Endodermal cell (in vitro differentiated cells): ENCODE data around the gene RNF20. TPM values are rescaled to one million over a fixed set of nuclear protein-coding genes. Genes with fewer than 3 reads are reported as not detected.
A peak's percentile ranks its signal among the peaks of the same experiment; 100 is the strongest.

Experiments
- DNase-seq: peaks from one replicate; pipeline ENCODE4 v3.0.0-alpha.2; 2017
- H3K27ac ChIP-seq: 2 replicates; pipeline ENCODE4 v1.5.1; 2013; ENCODE audit warnings: mild to moderate bottlenecking, low read depth, low read length, moderate library complexity
- H3K27me3 ChIP-seq: 2 replicates; pipeline ENCODE4 v1.6.1; 2013; ENCODE audit warnings: mild to moderate bottlenecking, low read length, moderate library complexity; ENCODE audit not compliant: insufficient read depth, control insufficient read depth, poor library complexity, severe bottlenecking
- H3K36me3 ChIP-seq: 2 replicates; pipeline ENCODE4 v1.7.0; 2013; ENCODE audit warnings: mild to moderate bottlenecking, low read length, moderate library complexity; ENCODE audit not compliant: control insufficient read depth, insufficient read depth
- H3K4me1 ChIP-seq: one replicate; pipeline ENCODE4 v1.7.0; 2013; ENCODE audit warnings: low read length; ENCODE audit not compliant: control insufficient read depth, insufficient read depth
- H3K4me3 ChIP-seq: 2 replicates; pipeline ENCODE4 v1.5.1; 2013; ENCODE audit warnings: mild to moderate bottlenecking, low read length, moderate library complexity
- H3K9ac ChIP-seq: 2 replicates; pipeline ENCODE4 v1.6.1; 2013; ENCODE audit warnings: mild to moderate bottlenecking, low read length, moderate library complexity; ENCODE audit not compliant: poor library complexity, severe bottlenecking; ENCODE audit errors: extremely low read depth
- H3K9me3 ChIP-seq: 2 replicates; pipeline ENCODE4 v1.6.1; 2013; ENCODE audit warnings: mild to moderate bottlenecking, low read length, moderate library complexity; ENCODE audit not compliant: control insufficient read depth
- H3K27ac Mint-ChIP-seq: 2 replicates; pipeline ENCODE4 v1.8.0; 2020; ENCODE audit warnings: mixed read lengths
- H3K27me3 Mint-ChIP-seq: 2 replicates; pipeline ENCODE4 v1.8.0; 2021; ENCODE audit warnings: mild to moderate bottlenecking, mixed read lengths; ENCODE audit not compliant: insufficient read depth
- H3K36me3 Mint-ChIP-seq: 2 replicates; pipeline ENCODE4 v1.8.0; 2020; ENCODE audit warnings: low read depth, mixed read lengths
- H3K4me1 Mint-ChIP-seq: 2 replicates; pipeline ENCODE4 v1.8.0; 2020; ENCODE audit warnings: mixed read lengths
- H3K4me3 Mint-ChIP-seq: 2 replicates; pipeline ENCODE4 v1.8.0; 2020; ENCODE audit warnings: mild to moderate bottlenecking, moderate library complexity, mixed read lengths
- H3K9me3 Mint-ChIP-seq: 2 replicates; pipeline ENCODE4 v1.8.0; 2020; ENCODE audit warnings: mild to moderate bottlenecking, mixed read lengths
- whole genome bisulfite sequencing, 2 experiments: methylation state at CpG; one replicate each; pipeline versions ENCODE4 v1.1.5 to v1.1.7; 2013; ENCODE audit warnings: missing lambda C conversion rate in 2 of 2, mixed read lengths in 1 of 2; ENCODE audit not compliant: insufficient coverage in 1 of 2, insufficient read length in 1 of 2; 5-methylcytosine and 5-hydroxymethylcytosine counted together
- total RNA-seq, 2 donors: library from RNA; stranded (reverse); fragmentation: NEBNext Ultra II Directional in 1 of 2; extraction: Animal tissue kit (Norgen Biotek cat#: 25700) in 1 of 2; gene quantifications; 2 replicates in 1 of 2; 3 replicates in 1 of 2; pipeline ENCODE4 v1.2.1, GENCODE V29; 2021
- TF ChIP-seq, protein P1 (sequence below): fragments of 200-600 bp; sonication (generic); conservative IDR thresholded peaks from 2 replicates; pipeline ENCODE4 v1.5.0; 2021; ENCODE audit warnings: antibody characterized with exemption, mild to moderate bottlenecking

RNF20 gene
- total RNA-seq, 2 donors from 2014 or later: 45.4 to 58.4 TPM

DNA sequence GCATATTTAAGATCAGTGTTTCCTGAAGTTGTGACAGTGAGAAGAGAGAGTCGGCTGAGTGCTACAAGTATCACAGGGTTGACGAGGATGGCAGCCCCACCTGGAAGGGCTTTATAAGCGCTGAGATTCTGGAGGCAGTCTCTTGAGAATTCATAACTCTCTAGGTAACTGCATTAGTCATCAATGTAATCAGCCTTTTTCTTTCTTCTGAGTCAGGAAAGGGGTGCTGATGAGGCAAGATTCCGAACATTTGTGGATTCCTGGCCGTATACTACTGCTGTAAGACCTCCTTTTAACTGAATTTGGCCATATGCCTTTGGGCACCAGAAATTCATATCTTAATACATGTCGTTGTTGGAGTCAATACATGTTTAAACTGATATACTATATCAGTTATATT, 6.6 kb upstream of the RNF20 start:
- Mint-ChIP-seq H3K27ac (no peak overlapping the region), H3K9me3 (no peaks in the 10 kb centered on the region), H3K4me3 (no peak overlapping the region), H3K36me3 (no peaks in the 10 kb centered on the region), H3K27me3 (peaks cover 2% of the 10 kb centered on the region), H3K4me1 (peaks cover 6% of the 10 kb centered on the region)
- no peaks in the 10 kb centered on the region for H3K27me3 ChIP-seq
- H3K4me3 ChIP-seq: no peak overlapping the region
- no peak for DNase-seq
- H3K36me3 ChIP-seq: no peaks in the 10 kb centered on the region
- H3K9ac ChIP-seq: no peak overlapping the region
- TF ChIP-seq, protein P1, sequence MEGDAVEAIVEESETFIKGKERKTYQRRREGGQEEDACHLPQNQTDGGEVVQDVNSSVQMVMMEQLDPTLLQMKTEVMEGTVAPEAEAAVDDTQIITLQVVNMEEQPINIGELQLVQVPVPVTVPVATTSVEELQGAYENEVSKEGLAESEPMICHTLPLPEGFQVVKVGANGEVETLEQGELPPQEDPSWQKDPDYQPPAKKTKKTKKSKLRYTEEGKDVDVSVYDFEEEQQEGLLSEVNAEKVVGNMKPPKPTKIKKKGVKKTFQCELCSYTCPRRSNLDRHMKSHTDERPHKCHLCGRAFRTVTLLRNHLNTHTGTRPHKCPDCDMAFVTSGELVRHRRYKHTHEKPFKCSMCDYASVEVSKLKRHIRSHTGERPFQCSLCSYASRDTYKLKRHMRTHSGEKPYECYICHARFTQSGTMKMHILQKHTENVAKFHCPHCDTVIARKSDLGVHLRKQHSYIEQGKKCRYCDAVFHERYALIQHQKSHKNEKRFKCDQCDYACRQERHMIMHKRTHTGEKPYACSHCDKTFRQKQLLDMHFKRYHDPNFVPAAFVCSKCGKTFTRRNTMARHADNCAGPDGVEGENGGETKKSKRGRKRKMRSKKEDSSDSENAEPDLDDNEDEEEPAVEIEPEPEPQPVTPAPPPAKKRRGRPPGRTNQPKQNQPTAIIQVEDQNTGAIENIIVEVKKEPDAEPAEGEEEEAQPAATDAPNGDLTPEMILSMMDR: no peak
- no peak overlapping the region for H3K27ac ChIP-seq
- WGBS, 2 experiments: 91 to 94% methylated on average over 3 to 5 of the region's 6 CpGs
- H3K9me3 ChIP-seq: no peaks in the 10 kb centered on the region
- H3K4me1 ChIP-seq: no peaks in the 10 kb centered on the region

DNA sequence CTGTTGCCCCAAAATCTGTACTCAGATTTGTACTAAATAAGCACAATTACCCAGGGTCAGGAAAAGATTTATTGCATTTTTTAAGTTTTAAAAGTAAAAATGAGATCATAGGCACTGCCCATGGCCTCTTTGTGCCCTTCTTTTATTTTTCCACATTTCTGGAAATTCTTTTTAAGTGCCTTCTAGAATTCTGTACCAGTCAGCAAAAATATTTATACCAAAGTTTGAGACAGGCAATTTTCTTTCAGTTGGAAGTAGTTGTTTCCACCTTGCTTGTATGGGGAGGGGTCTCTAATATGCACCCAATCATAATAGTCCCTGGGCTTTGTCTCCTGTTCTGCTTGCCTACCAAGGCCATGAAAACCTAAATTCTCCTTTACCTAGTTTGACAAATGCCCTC, 5.6 kb upstream of the RNF20 start:
- TF ChIP-seq, protein P1: no peak
- Histone ChIP-seq H3K36me3 (no peaks in the 10 kb centered on the region), H3K4me1 (peaks cover under 1% of the 10 kb centered on the region), H3K4me3 (no peak overlapping the region), H3K27me3 (no peaks in the 10 kb centered on the region), H3K9ac (no peak overlapping the region), H3K27ac (no peak overlapping the region), H3K9me3 (no peaks in the 10 kb centered on the region)
- no peak overlapping the region for H3K4me3 Mint-ChIP-seq
- peaks cover 6% of the 10 kb centered on the region for H3K4me1 Mint-ChIP-seq
- H3K9me3 Mint-ChIP-seq: no peaks in the 10 kb centered on the region
- no peaks in the 10 kb centered on the region for H3K36me3 Mint-ChIP-seq
- no peak for DNase-seq
- H3K27ac Mint-ChIP-seq: no peak overlapping the region
- peaks cover 2% of the 10 kb centered on the region for H3K27me3 Mint-ChIP-seq

DNA sequence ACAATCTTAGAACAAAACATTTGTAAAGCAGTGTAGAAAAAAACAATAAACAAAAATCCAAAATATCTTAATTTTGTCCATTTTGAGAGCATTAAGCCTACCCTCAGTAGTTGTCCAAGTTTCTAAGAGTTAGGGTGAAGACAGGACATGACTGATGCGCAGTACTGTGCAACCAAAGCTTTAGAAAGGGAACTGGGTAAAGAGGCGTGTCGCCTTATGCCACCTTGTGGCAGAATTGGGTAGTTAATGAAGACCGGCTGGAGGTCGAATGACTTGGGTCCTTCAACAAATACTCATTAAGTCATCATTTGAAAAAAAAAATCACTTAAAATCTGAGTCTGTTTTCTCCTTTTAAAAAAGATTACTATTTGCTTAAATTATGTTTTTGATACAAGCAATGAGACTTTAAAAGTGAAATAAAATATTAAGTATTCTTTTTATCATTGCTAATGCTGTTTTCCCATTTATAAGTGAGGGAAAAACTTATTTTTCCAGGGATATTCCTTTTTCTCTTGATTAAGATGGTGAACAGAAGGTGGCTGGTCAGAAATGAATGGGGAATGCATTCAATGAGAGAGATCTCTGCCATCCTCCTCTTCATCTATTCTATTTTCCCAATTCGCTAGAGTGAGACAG, 3.5 kb upstream of the RNF20 start:
- WGBS, 2 experiments: 30 to 60% methylated on average over 1 to 6 of the region's 6 CpGs
- H3K4me3 Mint-ChIP-seq: no peak overlapping the region
- H3K4me1 Mint-ChIP-seq: no peaks in the 10 kb centered on the region
- H3K9me3 ChIP-seq: no peaks in the 10 kb centered on the region
- H3K9ac ChIP-seq: no peak overlapping the region
- peaks cover under 1% of the 10 kb centered on the region for H3K36me3 ChIP-seq
- no peaks in the 10 kb centered on the region for H3K9me3 Mint-ChIP-seq
- DNase-seq: peak; percentile 89
- H3K27me3 Mint-ChIP-seq: peaks cover 2% of the 10 kb centered on the region
- H3K27me3 ChIP-seq: no peaks in the 10 kb centered on the region
- peaks cover 3% of the 10 kb centered on the region for H3K4me1 ChIP-seq
- H3K4me3 ChIP-seq: no peak overlapping the region
- no peaks in the 10 kb centered on the region for H3K36me3 Mint-ChIP-seq
- TF ChIP-seq, protein P1: peak; percentile 93
- no peak overlapping the region for H3K27ac ChIP-seq
- H3K27ac Mint-ChIP-seq: no peak overlapping the region
